ENCODE data around the gene CRIM1. TPM values are rescaled to one million over a fixed set of nuclear protein-coding genes. Genes with fewer than 3 reads are reported as not detected.
"Not testable (repeated sequence)": the region's sequence is repeated elsewhere in the genome, so short reads cannot be mapped to it uniquely, and the experiment has no call there.

Gene CRIM1
- 21.7 TPM for total RNA-seq
- long read RNA-seq, partial matches to known transcripts, result 1 of 1 reads
- long read RNA-seq, other reads (novel, unspliced or antisense), result 0 of 1 reads

- ATAC-seq, result peak; percentile 90
- intact Hi-C loops (cut with DNase I), result loop anchor here (1.0 to 5.0 kb wide), 2 partner anchors 102 to 152 kb away; no protein-coding TSS in a partner anchor
- DNase-seq (ENCODE audit: missing footprints), result peak; percentile 92
These were observed at the start of gene CRIM1 for GRCh38 chr2:36355151-36355889. TSS of gene CRIM1 (plus strand) at chr2:36355778. CDS start at chr2:36356293, 515 bp downstream.

- DNase-seq (ENCODE audit: missing footprints) (no peak), ATAC-seq (no peak)
- intact Hi-C loops (cut with DNase I), result no loop called here
These were observed 48.1 kb upstream of the CRIM1 start for GRCh38 chr2:36307441-36307840.

- intact Hi-C loops (cut with DNase I); ATAC-seq; DNase-seq (ENCODE audit: missing footprints): not testable (repeated sequence)
These were observed 45.1 kb upstream of the CRIM1 start for GRCh38 chr2:36310444-36310843.

GRCh38 chr2:36318547-36318946 is 37.0 kb upstream of the CRIM1 start:
- DNase-seq (ENCODE audit: missing footprints), result no peak
- ATAC-seq, result no peak

GRCh38 chr2:36322108-36322507 is 33.5 kb upstream of the CRIM1 start:
- ATAC-seq (no peak), DNase-seq (ENCODE audit: missing footprints) (no peak)
- intact Hi-C loops (cut with DNase I), result loop anchor here (2.0 kb wide), 1 partner anchor 349 kb away; no protein-coding TSS in a partner anchor

More at GRCh38 chr2:36318547-36318946, 37.0 kb upstream of the CRIM1 start:
- intact Hi-C loops (cut with DNase I), result no loop called here

GRCh38 chr2:36326286-36326685 is 29.3 kb upstream of the CRIM1 start:
- DNase-seq (ENCODE audit: missing footprints), result no peak
- no peak for ATAC-seq
- intact Hi-C loops (cut with DNase I), result no loop called here

GRCh38 chr2:36329251-36329650 is 26.3 kb upstream of the CRIM1 start:
- DNase-seq (ENCODE audit: missing footprints) (no peak), ATAC-seq (no peak)
- intact Hi-C loops (cut with DNase I), result no loop called here

GRCh38 chr2:36329746-36330472 is 25.7 kb upstream of the CRIM1 start:
- no peak for ATAC-seq
- DNase-seq (ENCODE audit: missing footprints), result no peak
- intact Hi-C loops (cut with DNase I), result no loop called here

- ATAC-seq, result no peak
- intact Hi-C loops (cut with DNase I), result no loop called here
- DNase-seq (ENCODE audit: missing footprints), result no peak
These were observed 24.8 kb upstream of the CRIM1 start for GRCh38 chr2:36330473-36331395.

- no peak for ATAC-seq
- no peak for DNase-seq (ENCODE audit: missing footprints)
- intact Hi-C loops (cut with DNase I), result no loop called here
These were observed 22.1 kb upstream of the CRIM1 start for GRCh38 chr2:36333350-36334012.

- DNase-seq (ENCODE audit: missing footprints) (no peak), ATAC-seq (no peak)
- intact Hi-C loops (cut with DNase I), result no loop called here
These were observed 20.0 kb upstream of the CRIM1 start for GRCh38 chr2:36335597-36335996.

GRCh38 chr2:36336321-36336720 is 19.3 kb upstream of the CRIM1 start:
- ATAC-seq (no peak), DNase-seq (ENCODE audit: missing footprints) (no peak)
- intact Hi-C loops (cut with DNase I), result no loop called here

GRCh38 chr2:36337354-36337753 is 18.2 kb upstream of the CRIM1 start:
- no peak for ATAC-seq
- no peak for DNase-seq (ENCODE audit: missing footprints)
- intact Hi-C loops (cut with DNase I), result no loop called here

- ATAC-seq (no peak), DNase-seq (ENCODE audit: missing footprints) (no peak)
- intact Hi-C loops (cut with DNase I), result no loop called here
These were observed 17.3 kb upstream of the CRIM1 start for GRCh38 chr2:36338124-36338826.

- ATAC-seq, result no peak
- DNase-seq (ENCODE audit: missing footprints), result no peak
- intact Hi-C loops (cut with DNase I), result no loop called here
These were observed 16.8 kb upstream of the CRIM1 start for GRCh38 chr2:36338827-36339145.

GRCh38 chr2:36339607-36340218 is 15.9 kb upstream of the CRIM1 start:
- intact Hi-C loops (cut with DNase I), result no loop called here
- DNase-seq (ENCODE audit: missing footprints) (no peak), ATAC-seq (no peak)

GRCh38 chr2:36343606-36344005 is 12.0 kb upstream of the CRIM1 start:
- DNase-seq (ENCODE audit: missing footprints) (no peak), ATAC-seq (no peak)
- intact Hi-C loops (cut with DNase I), result no loop called here

GRCh38 chr2:36348721-36349120 is 6.9 kb upstream of the CRIM1 start:
- no peak for DNase-seq (ENCODE audit: missing footprints)
- no peak for ATAC-seq
- intact Hi-C loops (cut with DNase I), result no loop called here

Measured in Right ventricle myocardium inferior (tissue), 1 donor.